Psoas muscle (tissue), 8 donors: ENCODE results near the gene SEC24B. TPM values are rescaled to one million over a fixed set of nuclear protein-coding genes. Genes with fewer than 3 reads are reported as not detected.

Experiments
- ATAC-seq, 4 donors: fragments of 200-7000 bp; cut with Tn5 transposase; one replicate each; pipeline ENCODE4 v1.9.1; 2020; ENCODE audit warnings: moderate library complexity in 3 of 4, mild to moderate bottlenecking in 2 of 4
- DNase-seq, 2 donors: peaks; one replicate each; pipeline ENCODE4 v3.0.0-alpha.2; 2020
- H3K27ac ChIP-seq: fragments of 200-600 bp; one replicate; pipeline ENCODE4 v1.8.0; 2022
- H3K27me3 ChIP-seq, 3 donors: fragments of 200-600 bp in 1 of 3; one replicate each; pipeline versions ENCODE4 v1.6.1 to v1.8.0; 2013 to 2022; ENCODE audit warnings: low read length in 2 of 3, mild to moderate bottlenecking in 2 of 3, moderate library complexity in 1 of 3; ENCODE audit not compliant: insufficient read depth in 3 of 3
- H3K36me3 ChIP-seq, 2 donors: fragments of 200-600 bp in 1 of 2; one replicate each; pipeline versions ENCODE4 v1.6.1 to v1.8.0; 2013 to 2022; ENCODE audit warnings: low read depth in 1 of 2, mild to moderate bottlenecking in 1 of 2, moderate library complexity in 1 of 2; ENCODE audit not compliant: insufficient read depth in 1 of 2
- H3K4me1 ChIP-seq: fragments of 200-600 bp; one replicate; pipeline ENCODE4 v1.8.0; 2022
- H3K4me3 ChIP-seq: fragments of 200-600 bp; one replicate; pipeline ENCODE4 v1.8.0; 2022; ENCODE audit warnings: mild to moderate bottlenecking
- H3K9me3 ChIP-seq: fragments of 200-600 bp; one replicate; pipeline ENCODE4 v1.8.0; 2022
- WGBS, 3 donors: extraction: QIAGEN DNeasy Blood & Tissue Kit; methylation state at CpG; one replicate each; pipeline versions ENCODE4 v1.1.6 to v1.1.7; 2013; 5-methylcytosine and 5-hydroxymethylcytosine counted together
- intact Hi-C, 2 donors: fragments of 100-400 bp; cut with DNase I; formaldehyde crosslinking; loops; one replicate each; pipeline versions ENCODE4 v1.11.0 to v1.14.2; 2022
- polyA plus RNA-seq, 3 donors: library from polyadenylated mRNA; stranded (reverse); fragments of 200-250 nt; gene quantifications; one replicate each; pipeline ENCODE4 v1.2.3, GENCODE V29; 2013
- total RNA-seq, 4 donors: library from RNA; stranded (reverse); fragmentation: NEBNext Ultra II Directional in 2 of 4; extraction: Animal tissue kit (Norgen Biotek cat#: 25700) in 2 of 4; gene quantifications; one replicate each; pipeline versions ENCODE4 v1.2.1 to v1.2.4, GENCODE V29; 2021 to 2023
- TF ChIP-seq, protein P1 (sequence below): fragments of 200-600 bp; IDR thresholded peaks from one replicate; pipeline ENCODE4 v1.8.0; 2022; ENCODE audit warnings: antibody characterized with exemption
- donor health status: healthy with polysubstance abuse.
- donor health status: DM: no; HTN: no; CAD: no; lungs with moderate emphysema.
- donor health status: Bipolar disorder and iron deficiency.
- donor health status: healthy.
- donor health status: DM: yes; HTN: yes; CAD: no.
- donor health status: DM: no; HTN: no; CAD: no.
- donor health status: DM: no; HTN: no; CAD: no.
- donor health status: DM: yes; HTN: yes; CAD: no.

SEC24B gene
- total and polyA plus RNA-seq, 7 donors, result 14.6 to 34.8 (median 30.3) TPM

DNA sequence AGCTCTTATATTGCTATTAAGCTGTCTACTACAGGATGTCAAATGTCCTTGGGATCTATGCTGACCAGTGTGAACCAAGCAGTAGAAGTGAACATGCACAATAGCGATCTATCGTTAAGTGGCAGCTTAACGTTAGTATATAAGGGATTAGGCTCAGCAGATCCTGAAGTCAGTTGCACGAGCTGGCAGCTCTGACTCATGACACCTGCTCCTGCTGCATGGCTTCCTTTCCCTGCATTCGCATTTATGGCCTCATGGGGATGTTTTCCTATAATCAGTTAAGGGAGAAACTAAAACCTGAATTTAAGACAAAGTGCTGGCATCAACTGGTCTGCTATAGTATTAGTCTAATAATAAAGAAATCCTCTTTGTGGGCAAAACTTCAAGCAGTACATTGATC is 113.8 kb downstream of the SEC24B start:
- no peak for DNase-seq
- no peak overlapping the region for H3K4me3 ChIP-seq
- no peaks in the 10 kb centered on the region for H3K27me3 ChIP-seq
- intact Hi-C loops, result loop anchor here in 1 of 2 donors (10.0 kb wide), 1 partner anchor 123 kb away; no protein-coding TSS in a partner anchor
- H3K27ac ChIP-seq, result no peak overlapping the region
- no peak for ATAC-seq
- peaks cover 0 to 14% of the 10 kb centered on the region in 2 donors for H3K36me3 ChIP-seq
- TF ChIP-seq, protein P1, sequence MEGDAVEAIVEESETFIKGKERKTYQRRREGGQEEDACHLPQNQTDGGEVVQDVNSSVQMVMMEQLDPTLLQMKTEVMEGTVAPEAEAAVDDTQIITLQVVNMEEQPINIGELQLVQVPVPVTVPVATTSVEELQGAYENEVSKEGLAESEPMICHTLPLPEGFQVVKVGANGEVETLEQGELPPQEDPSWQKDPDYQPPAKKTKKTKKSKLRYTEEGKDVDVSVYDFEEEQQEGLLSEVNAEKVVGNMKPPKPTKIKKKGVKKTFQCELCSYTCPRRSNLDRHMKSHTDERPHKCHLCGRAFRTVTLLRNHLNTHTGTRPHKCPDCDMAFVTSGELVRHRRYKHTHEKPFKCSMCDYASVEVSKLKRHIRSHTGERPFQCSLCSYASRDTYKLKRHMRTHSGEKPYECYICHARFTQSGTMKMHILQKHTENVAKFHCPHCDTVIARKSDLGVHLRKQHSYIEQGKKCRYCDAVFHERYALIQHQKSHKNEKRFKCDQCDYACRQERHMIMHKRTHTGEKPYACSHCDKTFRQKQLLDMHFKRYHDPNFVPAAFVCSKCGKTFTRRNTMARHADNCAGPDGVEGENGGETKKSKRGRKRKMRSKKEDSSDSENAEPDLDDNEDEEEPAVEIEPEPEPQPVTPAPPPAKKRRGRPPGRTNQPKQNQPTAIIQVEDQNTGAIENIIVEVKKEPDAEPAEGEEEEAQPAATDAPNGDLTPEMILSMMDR, result no peak
- WGBS, 3 donors, result 66 to 70% (median 68%) methylated on average over 5 of the region's 5 CpGs
- no peaks in the 10 kb centered on the region for H3K9me3 ChIP-seq
- H3K4me1 ChIP-seq, result no peaks in the 10 kb centered on the region

DNA sequence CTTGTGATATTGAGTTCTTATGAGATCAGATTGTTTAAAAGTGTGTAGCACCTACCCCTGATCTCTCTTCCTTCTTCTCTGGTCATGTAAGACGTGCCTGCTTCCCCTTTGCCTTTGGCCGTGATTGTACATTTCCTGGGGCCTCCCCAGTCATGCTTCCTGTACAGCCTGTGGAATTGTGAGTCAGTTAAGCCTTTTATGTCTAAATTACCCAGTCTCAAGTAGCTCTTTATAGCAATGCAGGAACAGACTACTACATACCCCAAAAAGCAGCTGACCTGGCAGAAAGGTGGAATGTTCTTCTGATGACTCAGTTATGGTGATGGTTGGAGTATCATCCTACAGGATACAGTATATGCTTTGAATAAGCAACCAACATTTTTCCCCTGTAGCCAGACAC is 115.0 kb downstream of the SEC24B start:
- peak; percentile 13 to 52 (median 28) for ATAC-seq
- H3K27me3 ChIP-seq, result no peaks in the 10 kb centered on the region
- no peak overlapping the region for H3K4me3 ChIP-seq
- H3K36me3 ChIP-seq, result peaks cover 0 to 10% of the 10 kb centered on the region in 2 donors
- DNase-seq, result no peak
- no peaks in the 10 kb centered on the region for H3K4me1 ChIP-seq
- H3K27ac ChIP-seq, result peak overlapping the region; percentile 38
- WGBS, 3 donors, result 65 to 75% (median 67%) methylated on average over 2 of the region's 2 CpGs
- TF ChIP-seq, protein P1, result no peak
- H3K9me3 ChIP-seq, result no peaks in the 10 kb centered on the region
- intact Hi-C loops, result loop anchor here in 1 of 2 donors (10.0 kb wide), 1 partner anchor 124 kb away; no protein-coding TSS in a partner anchor

DNA sequence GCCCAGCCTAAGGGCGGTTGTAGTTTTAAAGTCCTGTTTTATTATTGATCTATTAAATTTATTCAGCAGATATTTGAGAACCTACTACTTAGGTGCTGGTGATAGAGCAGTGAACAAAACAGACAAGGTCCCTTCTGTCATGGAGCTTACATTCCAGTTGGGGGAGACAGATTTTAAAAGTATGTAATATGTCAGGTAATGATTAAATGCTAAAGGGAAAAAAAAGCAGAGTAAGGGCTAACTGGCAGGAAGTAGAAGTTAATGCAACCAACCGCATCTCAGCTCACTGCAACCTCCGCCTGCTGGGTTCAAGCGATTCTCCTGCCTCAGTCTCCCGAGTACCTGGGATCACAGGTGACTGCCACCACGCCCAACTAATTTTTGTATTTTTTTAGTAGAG is 118.6 kb downstream of the SEC24B start:
- no peaks in the 10 kb centered on the region for H3K27me3 ChIP-seq
- WGBS, 3 donors, result 87 to 98% (median 96%) methylated on average over 6 of the region's 6 CpGs
- no peaks in the 10 kb centered on the region for H3K36me3 ChIP-seq
- H3K9me3 ChIP-seq, result no peaks in the 10 kb centered on the region
- no peaks in the 10 kb centered on the region for H3K4me1 ChIP-seq
- TF ChIP-seq, protein P1, result no peak
- H3K27ac ChIP-seq, result no peak overlapping the region
- no peak overlapping the region for H3K4me3 ChIP-seq
- DNase-seq (no peak), ATAC-seq (no peak)
- intact Hi-C loops, result loop anchor here in 1 of 2 donors (10.0 kb wide), 1 partner anchor 153 kb away; the partner anchor contains the start of gene CASP6

DNA sequence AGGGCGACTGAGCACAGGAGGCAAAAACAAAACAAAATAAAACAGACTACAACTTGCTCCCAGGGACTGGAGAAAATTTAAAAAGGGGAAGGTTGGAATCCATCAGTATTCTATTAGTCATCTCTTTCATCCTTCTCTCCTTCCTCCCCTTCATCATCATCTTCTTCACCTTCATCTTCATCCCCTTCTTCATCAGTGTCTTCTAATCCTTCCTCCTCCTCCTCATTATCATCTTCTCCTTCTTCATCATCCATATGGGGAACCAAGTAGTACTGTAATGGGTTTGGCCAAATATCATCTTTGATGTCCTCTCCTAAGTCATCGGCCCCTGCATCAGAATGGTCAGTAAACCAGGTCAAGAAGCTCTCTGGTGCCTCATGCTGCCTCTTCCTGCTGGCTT is 119.5 kb downstream of the SEC24B start:
- TF ChIP-seq, protein P1, result no peak
- Histone ChIP-seq H3K9me3 (peaks cover 3% of the 10 kb centered on the region), H3K36me3 (no peaks in the 10 kb centered on the region), H3K4me1 (no peaks in the 10 kb centered on the region), H3K27ac (no peak overlapping the region), H3K27me3 (peaks cover 0 to 3% (median 3%) of the 10 kb centered on the region in 3 donors), H3K4me3 (no peak overlapping the region)
- intact Hi-C loops, result loop anchor here in 1 of 2 donors (10.0 kb wide), 1 partner anchor 152 kb away; the partner anchor contains the start of gene CASP6
- WGBS, 3 donors, result 94 to 98% (median 96%) methylated on average over 2 of the region's 2 CpGs
- ATAC-seq (no peak), DNase-seq (no peak)

DNA sequence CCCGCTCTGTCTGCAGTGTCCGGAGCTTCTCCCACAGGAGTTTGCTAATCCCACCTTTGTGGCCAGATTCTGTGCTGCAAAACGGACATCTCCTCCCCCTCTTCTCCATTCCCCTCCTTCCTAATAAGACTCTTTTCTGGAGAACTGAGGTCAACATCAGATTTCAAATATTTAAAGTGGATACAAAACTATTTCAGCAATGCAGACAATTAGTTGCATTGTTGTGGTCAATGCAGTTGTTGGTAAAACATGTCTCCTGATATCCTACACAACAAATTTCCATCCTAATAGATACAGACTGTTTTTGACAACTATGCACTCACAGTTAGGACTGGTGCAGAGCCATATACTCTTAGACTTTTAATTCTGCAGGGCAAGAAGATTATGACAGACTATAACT is 121.4 kb downstream of the SEC24B start:
- H3K27me3 ChIP-seq, result peaks cover 0 to 9% (median 3%) of the 10 kb centered on the region in 3 donors
- intact Hi-C loops, result loop anchor here in 1 of 2 donors (10.0 kb wide), 1 partner anchor 150 kb away; the partner anchor contains the start of gene CASP6
- TF ChIP-seq, protein P1, result no peak
- peaks cover 3% of the 10 kb centered on the region for H3K9me3 ChIP-seq
- no peaks in the 10 kb centered on the region for H3K4me1 ChIP-seq
- H3K36me3 ChIP-seq, result no peaks in the 10 kb centered on the region
- WGBS, 3 donors, result 89 to 90% (median 89%) methylated on average over 3 of the region's 3 CpGs
- no peak overlapping the region for H3K4me3 ChIP-seq
- ATAC-seq (no peak), DNase-seq (no peak)
- no peak overlapping the region for H3K27ac ChIP-seq
